ENCODE data around the gene ANO9.

GRCh38 chr11:442611-443081 lies 835 bp upstream of the ANO9 start:
- TF ChIP-seq POLR2A (IDR thresholded peaks at IDR 0.05; ENCODE audit: low read depth) (no peak), CTCF (IDR thresholded peaks at IDR 0.05) (no peak)

Data from esophagus muscularis mucosa (tissue), 3 donors.